ENCODE results near the gene VWC2L.

GRCh38 chr2:214380681-214381080 lies 30.2 kb upstream of the VWC2L start:
- no peak for TF ChIP-seq CTCF (IDR thresholded peaks at IDR 0.05; ENCODE audit: insufficient read depth, low read length)
- no peak for TF ChIP-seq REST (IDR thresholded peaks at IDR 0.05; ENCODE audit: insufficient replicate concordance, low read depth)
- no peak for TF ChIP-seq POLR2AphosphoS5 (IDR thresholded peaks at IDR 0.05; ENCODE audit: low read depth)
- TF ChIP-seq GABPA (IDR thresholded peaks at IDR 0.05; ENCODE audit: low read depth), result no peak
- no peak for TF ChIP-seq SPI1 (IDR thresholded peaks at IDR 0.05; ENCODE audit: borderline replicate concordance, low read depth)

All from HL-60 (cell line).